Measurements from ENCODE around the gene VSIG4. TPM values are rescaled to one million over a fixed set of nuclear protein-coding genes. Genes with fewer than 3 reads are reported as not detected.

Gene VSIG4
- total and polyA plus RNA-seq, 2 donors (not counting 1 experiment from before 2014, with no cell fraction given): 0.09 TPM; not detected in 1

GRCh38 chrX:66024570-66024969 lies 15.3 kb downstream of the VSIG4 start:
- ChIA-PET CTCF (interaction anchor here (1.2 to 1.6 kb wide), 5 partner anchors 10 to 153 kb away, joined by 3 to 6 read pairs (median 4); no protein-coding TSS in a partner anchor), POLR2A (no interaction called here)
- DNase-seq (no peak), ATAC-seq (ENCODE audit: low read depth) (no peak)
- intact Hi-C loops (cut with micrococcal nuclease): no loop called here
- H3K27ac Mint-ChIP-seq: peak overlapping the region; percentile 84
- peaks cover 0 to 4% of the 10 kb centered on the region in 2 experiments for H3K36me3 ChIP-seq (replicated peaks in 1 of 2; ENCODE audit: control extremely low read depth in 1 of 2, control insufficient read depth in 1 of 2, extremely low read depth in 1 of 2, insufficient read depth in 2 of 2, low read length in 1 of 2)
- H3K9me3 Mint-ChIP-seq (ENCODE audit: insufficient read depth): no peaks in the 10 kb centered on the region
- H3K4me2 ChIP-seq (replicated peaks; ENCODE audit: low read depth, low read length, poor library complexity, severe bottlenecking): peak overlapping the region; percentile 38
- no peak overlapping the region for H3K4me3 ChIP-seq (ENCODE audit: control extremely low read depth in 1 of 5, extremely low read depth in 1 of 5, insufficient read depth in 1 of 5, low read depth in 2 of 5, low read length in 4 of 5)
- H3K4me1 ChIP-seq (ENCODE audit: control insufficient read depth in 2 of 2, insufficient read depth in 2 of 2, low read length in 2 of 2): peaks cover 59 to 60% of the 10 kb centered on the region in 2 donors
- H3K27me3 Mint-ChIP-seq: no peaks in the 10 kb centered on the region
- WGBS (ENCODE audit: insufficient coverage): 100% methylated on average over 1 of the region's 2 CpGs
- peaks cover 35% of the 10 kb centered on the region for H3K79me2 ChIP-seq (ENCODE audit: control insufficient read depth, insufficient read depth, low read length)
- no peaks in the 10 kb centered on the region for H3K27me3 ChIP-seq (replicated peaks in 1 of 4; ENCODE audit: control extremely low read depth in 1 of 4, control insufficient read depth in 3 of 4, insufficient read depth in 4 of 4, low read length in 3 of 4)
- H3K9me3 ChIP-seq (ENCODE audit: control extremely low read depth in 1 of 3, control insufficient read depth in 2 of 3, insufficient read depth in 1 of 3, low read length in 2 of 3): no peaks in the 10 kb centered on the region
- H4K20me1 ChIP-seq (ENCODE audit: control insufficient read depth, insufficient read depth, low read length, poor library complexity, severe bottlenecking): no peaks in the 10 kb centered on the region
- H3K4me3 Mint-ChIP-seq: no peak overlapping the region
- no peak overlapping the region for H3K9ac ChIP-seq (ENCODE audit: low read length)
- TF ChIP-seq EZH2 (IDR thresholded peaks at IDR 0.05; ENCODE audit: borderline replicate concordance, insufficient read depth, low read depth, low read length, poor library complexity, severe bottlenecking) (no peak), CTCF (IDR thresholded peaks at IDR 0.05) (no peak)
- peak overlapping the region in 1 of 2 donors; percentile 2 for H3K27ac ChIP-seq (ENCODE audit: low read length in 2 of 2)
- H2AFZ ChIP-seq (ENCODE audit: insufficient read depth, low read depth, low read length, poor library complexity, severe bottlenecking): no peak overlapping the region
- peaks cover 61% of the 10 kb centered on the region for H3K4me1 Mint-ChIP-seq

GRCh38 chrX:66024092-66024467 lies 15.8 kb downstream of the VSIG4 start:
- ATAC-seq (ENCODE audit: low read depth) (no peak), DNase-seq (no peak)
- Histone ChIP-seq H3K27me3 (replicated peaks in 1 of 4; ENCODE audit: control extremely low read depth in 1 of 4, control insufficient read depth in 3 of 4, insufficient read depth in 4 of 4, low read length in 3 of 4) (no peaks in the 10 kb centered on the region), H3K27ac (ENCODE audit: low read length in 2 of 2) (peak overlapping the region; percentile 34 to 80), H2AFZ (ENCODE audit: insufficient read depth, low read depth, low read length, poor library complexity, severe bottlenecking) (no peak overlapping the region), H3K9me3 (ENCODE audit: control extremely low read depth in 1 of 3, control insufficient read depth in 2 of 3, insufficient read depth in 1 of 3, low read length in 2 of 3) (no peaks in the 10 kb centered on the region), H4K20me1 (ENCODE audit: control insufficient read depth, insufficient read depth, low read length, poor library complexity, severe bottlenecking) (no peaks in the 10 kb centered on the region), H3K4me3 (ENCODE audit: control extremely low read depth in 1 of 5, extremely low read depth in 1 of 5, insufficient read depth in 1 of 5, low read depth in 2 of 5, low read length in 4 of 5) (no peak overlapping the region), H3K36me3 (replicated peaks in 1 of 2; ENCODE audit: control extremely low read depth in 1 of 2, control insufficient read depth in 1 of 2, extremely low read depth in 1 of 2, insufficient read depth in 2 of 2, low read length in 1 of 2) (peaks cover 0 to 9% of the 10 kb centered on the region in 2 experiments), H3K9ac (ENCODE audit: low read length) (no peak overlapping the region), H3K79me2 (ENCODE audit: control insufficient read depth, insufficient read depth, low read length) (peaks cover 39% of the 10 kb centered on the region), H3K4me1 (ENCODE audit: control insufficient read depth in 2 of 2, insufficient read depth in 2 of 2, low read length in 2 of 2) (peaks cover 63 to 65% of the 10 kb centered on the region in 2 donors), H3K4me2 (replicated peaks; ENCODE audit: low read depth, low read length, poor library complexity, severe bottlenecking) (peak overlapping the region; percentile 38)
- no CpG with 5 or more reads among the region's 1 CpG for WGBS (ENCODE audit: insufficient coverage)
- Mint-ChIP-seq H3K4me3 (peak overlapping the region; percentile 49), H3K27me3 (no peaks in the 10 kb centered on the region), H3K4me1 (peaks cover 64% of the 10 kb centered on the region), H3K27ac (peak overlapping the region; percentile 84), H3K9me3 (ENCODE audit: insufficient read depth) (no peaks in the 10 kb centered on the region)
- TF ChIP-seq CTCF (IDR thresholded peaks at IDR 0.05): no peak
- TF ChIP-seq EZH2 (IDR thresholded peaks at IDR 0.05; ENCODE audit: borderline replicate concordance, insufficient read depth, low read depth, low read length, poor library complexity, severe bottlenecking): no peak
- POLR2A ChIA-PET: no interaction called here
- CTCF ChIA-PET: interaction anchor here (0.9 to 1.6 kb wide), 6 partner anchors 9 to 428 kb away, joined by 4 to 6 read pairs (median 4); no protein-coding TSS in a partner anchor
- intact Hi-C loops (cut with micrococcal nuclease): no loop called here
